ENCODE data around the gene FAT2.
"Not testable (repeated sequence)": the region's sequence is repeated elsewhere in the genome, so short reads cannot be mapped to it uniquely, and the experiment has no call there.

DNA sequence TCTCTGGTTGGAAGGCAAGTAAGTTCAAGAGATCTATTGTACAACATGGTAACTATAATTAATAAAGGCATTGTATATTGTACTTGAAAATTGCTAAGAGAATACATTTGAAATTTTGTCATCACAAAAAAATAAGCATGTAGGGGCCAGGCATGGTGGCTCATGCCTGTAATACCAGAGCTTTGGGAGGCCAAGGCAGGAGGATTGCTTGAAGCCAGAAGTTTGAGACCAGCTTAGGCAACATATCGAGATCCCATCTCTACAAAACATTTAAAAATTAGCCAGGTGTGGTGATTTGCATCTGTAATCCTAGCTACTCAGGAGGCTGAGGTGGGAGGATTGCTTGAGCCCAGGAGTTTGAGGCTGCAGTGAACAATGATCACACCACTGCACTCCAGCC is 12.0 kb downstream of the FAT2 start:
- not testable (repeated sequence) for TF ChIP-seq CTCF (conservative IDR thresholded peaks at IDR 0.05); EZH2 (IDR thresholded peaks at IDR 0.05; ENCODE audit: low read depth)

Data from PC-9 (cell line).